Activated CD8-positive, alpha-beta T cell treated with anti-CD3 and anti-CD28 coated beads, Interleukin-2, amount 10 ng/mL, durations not matched to agents 7 days and 5 days (primary cell): ENCODE data around the gene MGMT. TPM values are rescaled to one million over a fixed set of nuclear protein-coding genes. Genes with fewer than 3 reads are reported as not detected.
A peak's percentile ranks its signal among the peaks of the same experiment; 100 is the strongest.

Experiments
- ATAC-seq: fragments of 150-1000 bp; cut with Tn5 transposase; one replicate; pipeline ENCODE4 v1.10.0; 2021; ENCODE audit warnings: moderate library complexity
- CTCF ChIA-PET: fragments of 350-600 bp; sonication (Branson Sonifier 250); formaldehyde crosslinking; loops from one replicate; lab custom pipeline; 2021; ENCODE audit warnings: antibody characterized with exemption; lab: Charles Lee
- POLR2A ChIA-PET: fragments of 350-600 bp; sonication (Branson Sonifier 250); formaldehyde crosslinking; loops from one replicate; lab custom pipeline; 2021; ENCODE audit warnings: antibody characterized with exemption; lab: Charles Lee
- DNase-seq: peaks from one replicate; pipeline ENCODE4 v3.0.0-alpha.2; 2020
- H3K27ac Mint-ChIP-seq: one replicate; pipeline ENCODE4 v1.8.0; 2021; ENCODE audit warnings: mild to moderate bottlenecking, mixed read lengths
- H3K27me3 Mint-ChIP-seq: one replicate; pipeline ENCODE4 v1.8.0; 2021; ENCODE audit warnings: low read depth, mixed read lengths
- H3K36me3 Mint-ChIP-seq: one replicate; pipeline ENCODE4 v1.8.0; 2021; ENCODE audit warnings: low read depth, mixed read lengths
- H3K4me1 Mint-ChIP-seq: one replicate; pipeline ENCODE4 v1.8.0; 2021; ENCODE audit warnings: low read depth, mixed read lengths
- H3K4me3 Mint-ChIP-seq: one replicate; pipeline ENCODE4 v1.8.0; 2021; ENCODE audit warnings: mild to moderate bottlenecking, mixed read lengths
- H3K9me3 Mint-ChIP-seq: one replicate; pipeline ENCODE4 v1.8.0; 2022; ENCODE audit warnings: mixed read lengths; ENCODE audit not compliant: insufficient read depth
- total RNA-seq, 2 experiments: library from RNA; stranded (reverse); gene quantifications; one replicate each; pipeline ENCODE4 v1.2.3, GENCODE V29; 2021

Gene MGMT
- total RNA-seq, 2 experiments from 2014 or later: 16.7 to 17.3 TPM

- DNase-seq (no peak), ATAC-seq (no peak)
- no peaks in the 10 kb centered on the region for H3K4me1 Mint-ChIP-seq
- ChIA-PET CTCF (no interaction called here), POLR2A (no interaction called here)
- peaks cover 13% of the 10 kb centered on the region for H3K9me3 Mint-ChIP-seq
- H3K4me3 Mint-ChIP-seq: no peak overlapping the region
- no peak overlapping the region for H3K27ac Mint-ChIP-seq
- peaks cover 5% of the 10 kb centered on the region for H3K36me3 Mint-ChIP-seq
- H3K27me3 Mint-ChIP-seq: no peaks in the 10 kb centered on the region
These were observed 263.4 kb downstream of the MGMT start for GRCh38 chr10:129730272-129730992.

GRCh38 chr10:129730993-129731325 is 263.9 kb downstream of the MGMT start:
- DNase-seq (no peak), ATAC-seq (no peak)
- Mint-ChIP-seq H3K27ac (no peak overlapping the region), H3K4me1 (no peaks in the 10 kb centered on the region), H3K9me3 (peaks cover 13% of the 10 kb centered on the region), H3K27me3 (no peaks in the 10 kb centered on the region), H3K4me3 (no peak overlapping the region), H3K36me3 (peaks cover 3% of the 10 kb centered on the region)
- POLR2A ChIA-PET: no interaction called here
- CTCF ChIA-PET: no interaction called here

GRCh38 chr10:129740532-129741279 is 273.7 kb downstream of the MGMT start:
- no peak for ATAC-seq
- Mint-ChIP-seq H3K27me3 (no peaks in the 10 kb centered on the region), H3K36me3 (peaks cover 9% of the 10 kb centered on the region), H3K4me1 (no peaks in the 10 kb centered on the region), H3K27ac (no peak overlapping the region), H3K9me3 (peaks cover 18% of the 10 kb centered on the region), H3K4me3 (no peak overlapping the region)
- CTCF ChIA-PET: no interaction called here
- POLR2A ChIA-PET: no interaction called here
- peak; percentile 11 for DNase-seq

GRCh38 chr10:129741280-129741977 is 274.4 kb downstream of the MGMT start:
- Mint-ChIP-seq H3K27ac (no peak overlapping the region), H3K4me1 (no peaks in the 10 kb centered on the region), H3K4me3 (no peak overlapping the region), H3K36me3 (peaks cover 8% of the 10 kb centered on the region), H3K27me3 (no peaks in the 10 kb centered on the region), H3K9me3 (peaks cover 18% of the 10 kb centered on the region)
- POLR2A ChIA-PET: no interaction called here
- ATAC-seq (no peak), DNase-seq (peak; percentile 1)
- CTCF ChIA-PET: no interaction called here

GRCh38 chr10:129741978-129742741 is 275.1 kb downstream of the MGMT start:
- Mint-ChIP-seq H3K36me3 (peaks cover 7% of the 10 kb centered on the region), H3K27me3 (no peaks in the 10 kb centered on the region), H3K4me3 (no peak overlapping the region), H3K27ac (no peak overlapping the region), H3K4me1 (no peaks in the 10 kb centered on the region), H3K9me3 (peaks cover 18% of the 10 kb centered on the region)
- ChIA-PET POLR2A (no interaction called here), CTCF (no interaction called here)
- no peak for ATAC-seq
- DNase-seq: peak; percentile 1

GRCh38 chr10:129742742-129743550 is 275.9 kb downstream of the MGMT start:
- POLR2A ChIA-PET: no interaction called here
- H3K27ac Mint-ChIP-seq: no peak overlapping the region

GRCh38 chr10:129743738-129744133 is 276.7 kb downstream of the MGMT start:
- H3K27ac Mint-ChIP-seq: no peak overlapping the region

More at GRCh38 chr10:129742742-129743550, 275.9 kb downstream of the MGMT start:
- DNase-seq (peak; percentile 17), ATAC-seq (no peak)
- Mint-ChIP-seq H3K27me3 (no peaks in the 10 kb centered on the region), H3K4me1 (no peaks in the 10 kb centered on the region), H3K9me3 (peaks cover 18% of the 10 kb centered on the region), H3K4me3 (no peak overlapping the region), H3K36me3 (peaks cover 7% of the 10 kb centered on the region)
- CTCF ChIA-PET: no interaction called here

GRCh38 chr10:129744134-129745111 is 277.4 kb downstream of the MGMT start:
- H3K27me3 Mint-ChIP-seq: no peaks in the 10 kb centered on the region
- CTCF ChIA-PET: no interaction called here
- DNase-seq: peak; percentile 11

More at GRCh38 chr10:129743738-129744133, 276.7 kb downstream of the MGMT start:
- Mint-ChIP-seq H3K27me3 (no peaks in the 10 kb centered on the region), H3K9me3 (peaks cover 25% of the 10 kb centered on the region), H3K4me1 (no peaks in the 10 kb centered on the region), H3K4me3 (no peak overlapping the region), H3K36me3 (peaks cover 5% of the 10 kb centered on the region)
- ChIA-PET CTCF (no interaction called here), POLR2A (no interaction called here)
- ATAC-seq (no peak), DNase-seq (no peak)

GRCh38 chr10:129745186-129745750 is 278.2 kb downstream of the MGMT start:
- H3K4me3 Mint-ChIP-seq: no peak overlapping the region
- ChIA-PET POLR2A (no interaction called here), CTCF (no interaction called here)
- peak; percentile 4 for DNase-seq
- peaks cover 3% of the 10 kb centered on the region for H3K36me3 Mint-ChIP-seq
- H3K4me1 Mint-ChIP-seq: no peaks in the 10 kb centered on the region
- H3K9me3 Mint-ChIP-seq: peaks cover 25% of the 10 kb centered on the region
- no peak for ATAC-seq
- H3K27ac Mint-ChIP-seq: no peak overlapping the region
- no peaks in the 10 kb centered on the region for H3K27me3 Mint-ChIP-seq

More at GRCh38 chr10:129744134-129745111, 277.4 kb downstream of the MGMT start:
- Mint-ChIP-seq H3K4me3 (no peak overlapping the region), H3K9me3 (peaks cover 29% of the 10 kb centered on the region), H3K27ac (no peak overlapping the region), H3K4me1 (no peaks in the 10 kb centered on the region), H3K36me3 (peaks cover 3% of the 10 kb centered on the region)
- POLR2A ChIA-PET: no interaction called here
- no peak for ATAC-seq
